HFFc6 (cell line): Measurements from ENCODE around the gene TBC1D2. TPM values are rescaled to one million over a fixed set of nuclear protein-coding genes. Genes with fewer than 3 reads are reported as not detected.

Source experiments
- DNase-seq: peaks from one replicate; pipeline ENCODE4 v3.0.0-alpha.2; 2018
- H3K27ac Mint-ChIP-seq: 2 replicates; pipeline ENCODE4 v1.8.0; 2020; ENCODE audit warnings: mild to moderate bottlenecking, mixed read lengths
- H3K27me3 Mint-ChIP-seq: 2 replicates; pipeline ENCODE4 v1.8.0; 2021; ENCODE audit warnings: mild to moderate bottlenecking, moderate library complexity, mixed read lengths; ENCODE audit not compliant: insufficient read depth
- H3K36me3 Mint-ChIP-seq: 2 replicates; pipeline ENCODE4 v1.8.0; 2021; ENCODE audit warnings: low read depth, mixed read lengths
- H3K4me1 Mint-ChIP-seq: 2 replicates; pipeline ENCODE4 v1.8.0; 2020; ENCODE audit warnings: low read depth, mixed read lengths
- H3K4me3 Mint-ChIP-seq: 2 replicates; pipeline ENCODE4 v1.8.0; 2020; ENCODE audit warnings: mild to moderate bottlenecking, moderate library complexity, mixed read lengths
- H3K9me3 Mint-ChIP-seq: 2 replicates; pipeline ENCODE4 v1.8.0; 2020; ENCODE audit warnings: mild to moderate bottlenecking, mixed read lengths
- microRNA-seq: library from miRNA; unstranded; fragments of <30 nt; microRNA quantifications from one replicate; pipeline ENCODE4, GENCODE V29; 2019
- total RNA-seq, 6 experiments: library from RNA; stranded (reverse); fragmentation: NEBNext Ultra II Directional; extraction: Animal tissue kit (Norgen Biotek cat#: 25700); gene quantifications; 2 replicates in 1 of 6; 3 replicates in 5 of 6; pipeline ENCODE4 v1.2.3, GENCODE V29; 2021
- TF ChIP-seq, protein P1 (sequence below): fragments of 200-600 bp; sonication (generic); IDR thresholded peaks from 2 replicates; pipeline ENCODE4 v1.5.0; 2021; ENCODE audit warnings: antibody characterized with exemption, mild to moderate bottlenecking

Gene TBC1D2
- total RNA-seq, 6 experiments from 2014 or later = 31.9 to 39.4 (median 36.5) TPM

DNA sequence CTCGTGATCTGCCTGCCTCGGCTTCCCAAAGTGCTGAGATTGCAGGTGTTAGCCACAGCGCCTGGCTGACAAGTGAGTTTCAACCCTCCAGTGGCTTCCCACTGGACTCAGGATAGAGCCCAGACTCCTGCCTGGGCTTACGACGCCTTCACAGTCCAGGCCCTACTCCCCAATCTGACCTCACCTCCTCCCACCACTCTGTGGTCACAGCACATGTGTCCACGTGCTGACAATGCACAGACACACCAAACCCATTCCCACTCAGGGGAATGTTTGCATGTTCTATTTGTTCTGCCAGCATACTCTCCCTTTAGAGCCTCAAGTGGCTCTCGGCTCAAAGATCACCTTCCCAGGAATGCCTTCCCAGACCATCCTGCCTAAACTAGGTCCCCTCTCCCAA lies 105.3 kb downstream of the TBC1D2 start:
- no peaks in the 10 kb centered on the region for H3K36me3 Mint-ChIP-seq
- H3K9me3 Mint-ChIP-seq = no peaks in the 10 kb centered on the region
- no peak overlapping the region for H3K27ac Mint-ChIP-seq
- peaks cover 5% of the 10 kb centered on the region for H3K27me3 Mint-ChIP-seq
- no peak for DNase-seq
- no peak overlapping the region for H3K4me3 Mint-ChIP-seq
- TF ChIP-seq, protein P1, sequence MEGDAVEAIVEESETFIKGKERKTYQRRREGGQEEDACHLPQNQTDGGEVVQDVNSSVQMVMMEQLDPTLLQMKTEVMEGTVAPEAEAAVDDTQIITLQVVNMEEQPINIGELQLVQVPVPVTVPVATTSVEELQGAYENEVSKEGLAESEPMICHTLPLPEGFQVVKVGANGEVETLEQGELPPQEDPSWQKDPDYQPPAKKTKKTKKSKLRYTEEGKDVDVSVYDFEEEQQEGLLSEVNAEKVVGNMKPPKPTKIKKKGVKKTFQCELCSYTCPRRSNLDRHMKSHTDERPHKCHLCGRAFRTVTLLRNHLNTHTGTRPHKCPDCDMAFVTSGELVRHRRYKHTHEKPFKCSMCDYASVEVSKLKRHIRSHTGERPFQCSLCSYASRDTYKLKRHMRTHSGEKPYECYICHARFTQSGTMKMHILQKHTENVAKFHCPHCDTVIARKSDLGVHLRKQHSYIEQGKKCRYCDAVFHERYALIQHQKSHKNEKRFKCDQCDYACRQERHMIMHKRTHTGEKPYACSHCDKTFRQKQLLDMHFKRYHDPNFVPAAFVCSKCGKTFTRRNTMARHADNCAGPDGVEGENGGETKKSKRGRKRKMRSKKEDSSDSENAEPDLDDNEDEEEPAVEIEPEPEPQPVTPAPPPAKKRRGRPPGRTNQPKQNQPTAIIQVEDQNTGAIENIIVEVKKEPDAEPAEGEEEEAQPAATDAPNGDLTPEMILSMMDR = no peak
- H3K4me1 Mint-ChIP-seq = peaks cover 7% of the 10 kb centered on the region

DNA sequence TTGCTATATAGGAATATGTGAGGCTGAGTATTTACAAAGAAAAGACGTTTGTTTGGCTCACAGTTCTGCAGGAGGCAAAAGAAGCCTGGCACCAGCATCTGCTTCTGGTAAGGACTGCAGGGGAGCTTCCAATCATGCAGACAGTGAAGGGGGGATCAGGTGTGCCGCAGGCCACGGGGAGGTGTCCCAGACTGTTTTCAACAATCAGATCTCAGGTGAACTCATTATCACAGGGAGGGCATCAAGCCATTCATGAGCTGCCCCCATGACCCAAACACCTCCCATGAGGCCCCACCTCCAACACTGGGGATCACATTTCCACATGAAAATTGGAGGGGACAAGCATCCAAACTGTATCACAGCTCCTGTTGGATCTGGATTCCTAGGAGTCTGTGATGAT lies 106.0 kb downstream of the TBC1D2 start:
- peaks cover 5% of the 10 kb centered on the region for H3K27me3 Mint-ChIP-seq
- H3K4me1 Mint-ChIP-seq = peaks cover 7% of the 10 kb centered on the region
- H3K36me3 Mint-ChIP-seq = no peaks in the 10 kb centered on the region
- TF ChIP-seq, protein P1 = no peak
- no peak overlapping the region for H3K27ac Mint-ChIP-seq
- DNase-seq = no peak
- no peak overlapping the region for H3K4me3 Mint-ChIP-seq
- H3K9me3 Mint-ChIP-seq = no peaks in the 10 kb centered on the region

Small RNAs within 50 kb of the gene (microRNA-seq; reads per million reads assigned to microRNA genes)
- not detected for gene MIR6854

Other genes starting within 250 kb of the TBC1D2 start
- 100 to 1,000 TPM in 4 of 6 experiments, 10 to 100 TPM in 2; 82.4 to 103 (median 101) TPM for gene NANS, start 198.9 kb downstream of the TBC1D2 start, total RNA-seq
- 10 to 100 TPM; 34.6 to 38.2 (median 36.0) TPM for gene TRIM14, start 136.4 kb downstream of the TBC1D2 start, total RNA-seq
- gene CORO2A, start 63.0 kb downstream of the TBC1D2 start, total RNA-seq = 1 to 10 TPM in 3 of 6 experiments, under 1 TPM in 3; 0.84 to 2.4 (median 1.1) TPM